Measurements from ENCODE around the gene ABCB8. TPM values are rescaled to one million over a fixed set of nuclear protein-coding genes. Genes with fewer than 3 reads are reported as not detected.

Gene ABCB8
- total and polyA plus RNA-seq, 9 of the 15 experiments (the other 6 are each of a cell fraction or from before 2014, with no cell fraction given), result 7.6 to 106 (median 36.3) TPM

DNA sequence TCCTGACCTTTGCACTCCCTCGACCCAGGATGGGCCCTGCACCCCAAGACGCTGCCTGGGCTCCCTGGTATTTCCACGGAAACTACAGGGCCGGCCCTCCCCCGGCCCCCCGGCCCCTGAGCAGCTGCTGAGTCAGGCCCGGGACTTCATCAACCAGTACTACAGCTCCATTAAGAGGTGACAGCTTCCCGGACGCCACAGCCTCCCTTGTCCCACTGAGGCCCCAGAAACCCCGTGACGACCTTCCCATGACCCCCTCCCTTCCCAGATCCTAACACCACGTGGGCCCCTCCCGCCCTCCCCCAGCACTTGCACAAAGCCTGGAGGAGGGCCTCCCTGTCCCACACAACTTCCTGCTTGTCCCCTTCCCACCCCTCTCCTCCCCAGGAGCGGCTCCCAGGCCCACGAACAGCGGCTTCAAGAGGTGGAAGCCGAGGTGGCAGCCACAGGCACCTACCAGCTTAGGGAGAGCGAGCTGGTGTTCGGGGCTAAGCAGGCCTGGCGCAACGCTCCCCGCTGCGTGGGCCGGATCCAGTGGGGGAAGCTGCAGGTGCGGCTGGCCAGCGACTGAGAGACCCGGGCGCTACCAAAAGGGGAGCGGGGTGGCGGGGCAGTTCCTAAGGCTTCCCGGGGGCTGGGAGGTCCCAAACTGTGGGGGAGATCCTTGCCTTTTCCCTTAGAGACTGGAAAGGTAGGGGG lies 31.7 kb upstream of the ABCB8 start (continued):
- peak; percentile 97 for TF ChIP-seq PRDM10 (IDR thresholded peaks at IDR 0.05; ENCODE audit: partially characterized antibody)
- no peak for TF ChIP-seq TSC22D4 (tag; IDR thresholded peaks at IDR 0.05)
- no peak for TF ChIP-seq MTA1 (IDR thresholded peaks at IDR 0.05; ENCODE audit: borderline replicate concordance)
- TF ChIP-seq LEF1 (IDR thresholded peaks at IDR 0.05), result no peak
- peak; percentile 46 for TF ChIP-seq PHF20 (IDR thresholded peaks at IDR 0.05; ENCODE audit: partially characterized antibody)
- peak in 1 of 2 experiments; percentile 47; a peak in 1 of 4 replicates for TF ChIP-seq HDAC1 (IDR thresholded peaks at IDR 0.05)
- no peak for TF ChIP-seq SRSF1 (IDR thresholded peaks at IDR 0.05; ENCODE audit: low read depth, low read length)
- TF ChIP-seq MYC (IDR thresholded peaks at IDR 0.05; ENCODE audit: low read depth, low read length), result peak; percentile 29
- TF ChIP-seq MYC (CRISPR knock-in tag; IDR thresholded peaks at IDR 0.05; ENCODE audit: borderline replicate concordance, low read depth), result no peak
- no peak for TF ChIP-seq ZNF77 (CRISPR knock-in tag; IDR thresholded peaks at IDR 0.05)
- TF ChIP-seq ZNF217 (CRISPR knock-in tag; IDR thresholded peaks at IDR 0.05), result no peak
- peak; percentile 42; the same call in 1 of the 2 replicates for TF ChIP-seq ZNF316 (IDR thresholded peaks at IDR 0.05)
- TF ChIP-seq, protein P1, sequence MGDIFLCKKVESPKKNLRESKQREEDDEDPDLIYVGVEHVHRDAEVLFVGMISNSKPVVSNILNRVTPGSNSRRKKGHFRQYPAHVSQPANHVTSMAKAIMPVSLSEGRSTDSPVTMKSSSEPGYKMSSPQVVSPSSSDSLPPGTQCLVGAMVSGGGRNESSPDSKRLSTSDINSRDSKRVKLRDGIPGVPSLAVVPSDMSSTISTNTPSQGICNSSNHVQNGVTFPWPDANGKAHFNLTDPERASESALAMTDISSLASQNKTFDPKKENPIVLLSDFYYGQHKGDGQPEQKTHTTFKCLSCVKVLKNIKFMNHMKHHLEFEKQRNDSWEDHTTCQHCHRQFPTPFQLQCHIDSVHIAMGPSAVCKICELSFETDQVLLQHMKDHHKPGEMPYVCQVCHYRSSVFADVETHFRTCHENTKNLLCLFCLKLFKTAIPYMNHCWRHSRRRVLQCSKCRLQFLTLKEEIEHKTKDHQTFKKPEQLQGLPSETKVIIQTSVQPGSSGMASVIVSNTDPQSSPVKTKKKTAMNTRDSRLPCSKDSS (IDR thresholded peaks at IDR 0.05; ENCODE audit: low read depth, partially characterized antibody), result no peak
- TF ChIP-seq, protein P2, sequence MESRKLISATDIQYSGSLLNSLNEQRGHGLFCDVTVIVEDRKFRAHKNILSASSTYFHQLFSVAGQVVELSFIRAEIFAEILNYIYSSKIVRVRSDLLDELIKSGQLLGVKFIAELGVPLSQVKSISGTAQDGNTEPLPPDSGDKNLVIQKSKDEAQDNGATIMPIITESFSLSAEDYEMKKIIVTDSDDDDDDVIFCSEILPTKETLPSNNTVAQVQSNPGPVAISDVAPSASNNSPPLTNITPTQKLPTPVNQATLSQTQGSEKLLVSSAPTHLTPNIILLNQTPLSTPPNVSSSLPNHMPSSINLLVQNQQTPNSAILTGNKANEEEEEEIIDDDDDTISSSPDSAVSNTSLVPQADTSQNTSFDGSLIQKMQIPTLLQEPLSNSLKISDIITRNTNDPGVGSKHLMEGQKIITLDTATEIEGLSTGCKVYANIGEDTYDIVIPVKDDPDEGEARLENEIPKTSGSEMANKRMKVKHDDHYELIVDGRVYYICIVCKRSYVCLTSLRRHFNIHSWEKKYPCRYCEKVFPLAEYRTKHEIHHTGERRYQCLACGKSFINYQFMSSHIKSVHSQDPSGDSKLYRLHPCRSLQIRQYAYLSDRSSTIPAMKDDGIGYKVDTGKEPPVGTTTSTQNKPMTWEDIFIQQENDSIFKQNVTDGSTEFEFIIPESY (CRISPR knock-in tag; IDR thresholded peaks at IDR 0.05), result peak; percentile 85
- TF ChIP-seq ATF7 (IDR thresholded peaks at IDR 0.05), result peak; percentile 88
- TF ChIP-seq, protein P3, sequence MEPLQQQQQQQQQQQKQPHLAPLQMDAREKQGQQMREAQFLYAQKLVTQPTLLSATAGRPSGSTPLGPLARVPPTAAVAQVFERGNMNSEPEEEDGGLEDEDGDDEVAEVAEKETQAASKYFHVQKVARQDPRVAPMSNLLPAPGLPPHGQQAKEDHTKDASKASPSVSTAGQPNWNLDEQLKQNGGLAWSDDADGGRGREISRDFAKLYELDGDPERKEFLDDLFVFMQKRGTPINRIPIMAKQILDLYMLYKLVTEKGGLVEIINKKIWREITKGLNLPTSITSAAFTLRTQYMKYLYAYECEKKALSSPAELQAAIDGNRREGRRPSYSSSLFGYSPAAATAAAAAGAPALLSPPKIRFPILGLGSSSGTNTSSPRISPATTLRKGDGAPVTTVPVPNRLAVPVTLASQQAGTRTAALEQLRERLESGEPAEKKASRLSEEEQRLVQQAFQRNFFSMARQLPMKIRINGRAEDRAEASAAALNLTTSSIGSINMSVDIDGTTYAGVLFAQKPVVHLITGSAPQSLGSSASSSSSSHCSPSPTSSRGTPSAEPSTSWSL (CRISPR knock-in tag; IDR thresholded peaks at IDR 0.05; ENCODE audit: borderline replicate concordance), result no peak
- no peak for TF ChIP-seq KDM5B (IDR thresholded peaks at IDR 0.05; ENCODE audit: insufficient replicate concordance, low read depth, low read length)
- TF ChIP-seq NR2F6 (CRISPR knock-in tag; IDR thresholded peaks at IDR 0.05), result no peak
- TF ChIP-seq ZFP1 (CRISPR knock-in tag; IDR thresholded peaks at IDR 0.05), result no peak
- no peak for TF ChIP-seq TAF9B (IDR thresholded peaks at IDR 0.05; ENCODE audit: partially characterized antibody)
- TF ChIP-seq L3MBTL2 (IDR thresholded peaks at IDR 0.05), result 0 out of 2 replicates have a peak, but pooled peaks have one; percentile 27

Data from K562 (cell line).